ENCODE data around the gene FHOD3. TPM values are rescaled to one million over a fixed set of nuclear protein-coding genes. Genes with fewer than 3 reads are reported as not detected.

FHOD3 gene
- total and polyA plus RNA-seq, 2 of the 13 experiments (the other 11 are each of a cell fraction or from before 2014, with no cell fraction given) = 0.07 TPM; not detected in 1

DNA sequence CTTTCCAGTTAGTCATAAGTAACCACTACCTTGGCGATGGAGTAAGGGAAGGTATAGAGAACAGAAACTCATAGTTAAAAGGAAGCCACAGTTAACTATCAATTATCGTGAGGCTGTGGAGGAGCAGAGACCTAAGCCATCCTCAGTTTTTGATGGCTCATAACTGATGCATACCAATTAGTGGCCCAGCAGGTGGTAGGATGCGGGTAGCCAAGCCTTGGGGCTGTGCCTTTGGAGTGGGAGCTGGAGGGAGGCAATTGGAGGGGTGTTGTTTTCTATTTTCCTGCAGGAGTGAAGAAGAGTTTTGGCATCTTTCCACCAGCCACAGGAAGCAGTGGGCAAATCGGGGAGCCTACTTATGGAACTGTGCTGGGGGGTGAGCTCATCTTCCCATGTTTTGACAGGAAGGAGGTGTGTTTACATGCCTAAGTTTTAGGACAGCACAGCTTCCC, 336.5 kb downstream of the FHOD3 start (continued):
- TF ChIP-seq, protein P1, sequence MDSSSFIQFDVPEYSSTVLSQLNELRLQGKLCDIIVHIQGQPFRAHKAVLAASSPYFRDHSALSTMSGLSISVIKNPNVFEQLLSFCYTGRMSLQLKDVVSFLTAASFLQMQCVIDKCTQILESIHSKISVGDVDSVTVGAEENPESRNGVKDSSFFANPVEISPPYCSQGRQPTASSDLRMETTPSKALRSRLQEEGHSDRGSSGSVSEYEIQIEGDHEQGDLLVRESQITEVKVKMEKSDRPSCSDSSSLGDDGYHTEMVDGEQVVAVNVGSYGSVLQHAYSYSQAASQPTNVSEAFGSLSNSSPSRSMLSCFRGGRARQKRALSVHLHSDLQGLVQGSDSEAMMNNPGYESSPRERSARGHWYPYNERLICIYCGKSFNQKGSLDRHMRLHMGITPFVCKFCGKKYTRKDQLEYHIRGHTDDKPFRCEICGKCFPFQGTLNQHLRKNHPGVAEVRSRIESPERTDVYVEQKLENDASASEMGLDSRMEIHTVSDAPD (CRISPR knock-in tag; IDR thresholded peaks at IDR 0.05) = no peak
- TF ChIP-seq FOXM1 (CRISPR knock-in tag; IDR thresholded peaks at IDR 0.05) (no peak), ZNF30 (CRISPR knock-in tag; IDR thresholded peaks at IDR 0.05) (no peak), SIX1 (CRISPR knock-in tag; IDR thresholded peaks at IDR 0.05; ENCODE audit: borderline replicate concordance) (no peak), ZNF382 (CRISPR knock-in tag; IDR thresholded peaks at IDR 0.05; ENCODE audit: borderline replicate concordance) (no peak)
- TF ChIP-seq, protein P2, sequence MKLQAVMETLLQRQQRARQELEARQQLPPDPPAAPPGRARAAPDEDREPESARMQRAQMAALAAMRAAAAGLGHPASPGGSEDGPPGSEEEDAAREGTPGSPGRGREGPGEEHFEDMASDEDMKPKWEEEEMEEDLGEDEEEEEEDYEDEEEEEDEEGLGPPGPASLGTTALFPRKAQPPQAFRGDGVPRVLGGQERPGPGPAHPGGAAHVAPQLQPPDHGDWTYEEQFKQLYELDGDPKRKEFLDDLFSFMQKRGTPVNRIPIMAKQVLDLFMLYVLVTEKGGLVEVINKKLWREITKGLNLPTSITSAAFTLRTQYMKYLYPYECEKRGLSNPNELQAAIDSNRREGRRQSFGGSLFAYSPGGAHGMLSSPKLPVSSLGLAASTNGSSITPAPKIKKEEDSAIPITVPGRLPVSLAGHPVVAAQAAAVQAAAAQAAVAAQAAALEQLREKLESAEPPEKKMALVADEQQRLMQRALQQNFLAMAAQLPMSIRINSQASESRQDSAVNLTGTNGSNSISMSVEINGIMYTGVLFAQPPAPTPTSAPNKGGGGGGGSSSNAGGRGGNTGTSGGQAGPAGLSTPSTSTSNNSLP (IDR thresholded peaks at IDR 0.05; ENCODE audit: low read depth, low read length) = no peak

DNA sequence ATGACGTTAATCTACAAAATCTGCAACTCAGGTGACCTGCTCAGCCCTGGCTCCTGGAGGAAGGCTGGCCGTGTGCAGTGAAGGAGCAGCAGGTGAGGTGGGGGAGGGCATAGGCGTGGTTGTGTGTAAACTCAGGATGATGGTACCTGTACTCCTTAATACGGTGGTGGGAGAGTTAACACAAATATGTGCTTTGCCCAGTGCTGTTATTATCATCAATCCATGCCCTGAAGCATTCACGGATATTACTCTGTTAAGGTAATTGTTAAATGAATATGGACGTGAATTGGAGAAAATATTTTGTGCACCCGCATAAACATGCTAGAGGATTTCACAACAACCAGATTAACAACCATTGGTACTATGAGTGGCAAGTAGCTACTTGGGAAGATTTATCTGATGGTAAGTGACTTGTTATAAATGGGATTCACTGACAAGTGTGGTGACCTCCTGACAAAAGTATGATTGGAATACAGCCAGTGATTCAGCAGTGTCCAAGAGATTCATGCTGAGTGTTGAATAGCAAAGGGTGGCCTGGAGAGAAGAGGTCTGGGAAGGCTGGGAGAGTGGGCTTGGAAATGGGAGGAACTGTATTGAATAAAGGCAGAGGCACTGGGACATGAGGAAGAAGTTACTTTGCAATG, 337.2 kb downstream of the FHOD3 start:
- H3K4me2 ChIP-seq (ENCODE audit: low read depth, low read length) = no peak overlapping the region
- FAIRE-seq = no peak
- no peaks in the 10 kb centered on the region for H3K4me1 ChIP-seq (ENCODE audit: insufficient read depth, low read length)
- ChIA-PET POLR2A (no interaction called here), CTCF (ENCODE audit: low intra/inter-chr PET ratio, low total read pairs) (no interaction called here)
- H3K4me3 ChIP-seq (replicated peaks in 1 of 3; ENCODE audit: insufficient read depth in 1 of 3, low read depth in 2 of 3, low read length in 3 of 3) = no peak overlapping the region
- no peaks in the 10 kb centered on the region for H4K20me1 ChIP-seq (ENCODE audit: insufficient read depth, low read length)
- no peak for DNase-seq (ENCODE audit: low spot score)
- no peaks in the 10 kb centered on the region for H3K79me2 ChIP-seq (ENCODE audit: insufficient read depth, low read length)
- no peak for ATAC-seq
- in situ Hi-C loops (cut with HindIII; ENCODE audit: extremely low pct_ligation_motif_present, low pct_unique_long_range_greater_than_20kb) = no loop called here
- no peak overlapping the region for H3K9ac ChIP-seq (ENCODE audit: insufficient read depth, low read depth, low read length)
- H3K9me3 ChIP-seq (ENCODE audit: low read length) = no peaks in the 10 kb centered on the region
- no peaks in the 10 kb centered on the region for H3K36me3 ChIP-seq (replicated peaks in 1 of 2; ENCODE audit: control insufficient read depth in 1 of 2, insufficient read depth in 2 of 2, low read length in 2 of 2)
- BruUV-seq (replicated peaks) = no TSS peak
- H2AFZ ChIP-seq (ENCODE audit: low read length) = no peak overlapping the region
- H3K27ac ChIP-seq (ENCODE audit: extremely low read length, insufficient read depth, low read length) = no peak overlapping the region
- no peaks in the 10 kb centered on the region; a peak in 1 of 5 replicates for H3K27me3 ChIP-seq (ENCODE audit: control insufficient read depth in 1 of 2, insufficient read depth in 2 of 2, low read length in 2 of 2)
- intact Hi-C loops (cut with micrococcal nuclease; ENCODE audit: unreplicated experiment) = no loop called here
- WGBS (ENCODE audit: low lambda C conversion rate) = 17% methylated on average over 7 of the region's 7 CpGs
- TF ChIP-seq YY1 (IDR thresholded peaks at IDR 0.05; ENCODE audit: insufficient read depth, insufficient replicate concordance, low read depth, low read length) (no peak), EED (CRISPR knock-in tag; IDR thresholded peaks at IDR 0.05) (no peak), U2AF1 (optimal IDR thresholded peaks at IDR 0.05; ENCODE audit: low read depth, low read length) (no peak), EP300 (IDR thresholded peaks at IDR 0.05; ENCODE audit: low read depth in 2 of 2, low read length in 2 of 2) (no peak), EP300 (CRISPR knock-in tag; IDR thresholded peaks at IDR 0.05; ENCODE audit: borderline replicate concordance) (no peak), SP2 (CRISPR knock-in tag; IDR thresholded peaks at IDR 0.05) (no peak), ZNF251 (CRISPR knock-in tag; IDR thresholded peaks at IDR 0.05) (no peak), TOE1 (CRISPR knock-in tag; IDR thresholded peaks at IDR 0.05) (no peak), JDP2 (CRISPR knock-in tag; IDR thresholded peaks at IDR 0.05; ENCODE audit: borderline replicate concordance) (no peak), ZBTB7B (CRISPR knock-in tag; IDR thresholded peaks at IDR 0.05) (no peak)
- TF ChIP-seq, protein P3, sequence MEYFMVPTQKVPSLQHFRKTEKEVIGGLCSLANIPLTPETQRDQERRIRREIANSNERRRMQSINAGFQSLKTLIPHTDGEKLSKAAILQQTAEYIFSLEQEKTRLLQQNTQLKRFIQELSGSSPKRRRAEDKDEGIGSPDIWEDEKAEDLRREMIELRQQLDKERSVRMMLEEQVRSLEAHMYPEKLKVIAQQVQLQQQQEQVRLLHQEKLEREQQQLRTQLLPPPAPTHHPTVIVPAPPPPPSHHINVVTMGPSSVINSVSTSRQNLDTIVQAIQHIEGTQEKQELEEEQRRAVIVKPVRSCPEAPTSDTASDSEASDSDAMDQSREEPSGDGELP (IDR thresholded peaks at IDR 0.05; ENCODE audit: borderline replicate concordance, low read depth) = no peak

Measured in HepG2 (cell line).